SKM-1 treated with dmso at 0.1 percent for 144 hours (cell line): ENCODE measurements around the gene TMPRSS11E.
A peak's percentile ranks its signal among the peaks of the same experiment; 100 is the strongest.
"Not testable (repeated sequence)": the region's sequence is repeated elsewhere in the genome, so short reads cannot be mapped to it uniquely, and the experiment has no call there.

Experiments used
- DNase-seq: peaks from one replicate; lab custom pipeline; 2025; ENCODE audit not compliant: unreplicated experiment; lab: John Stamatoyannopoulos, UW

Gene TMPRSS11E

GRCh38 chr4:68461790-68462189, 14.5 kb downstream of the TMPRSS11E start:
- no peak for DNase-seq

DNA sequence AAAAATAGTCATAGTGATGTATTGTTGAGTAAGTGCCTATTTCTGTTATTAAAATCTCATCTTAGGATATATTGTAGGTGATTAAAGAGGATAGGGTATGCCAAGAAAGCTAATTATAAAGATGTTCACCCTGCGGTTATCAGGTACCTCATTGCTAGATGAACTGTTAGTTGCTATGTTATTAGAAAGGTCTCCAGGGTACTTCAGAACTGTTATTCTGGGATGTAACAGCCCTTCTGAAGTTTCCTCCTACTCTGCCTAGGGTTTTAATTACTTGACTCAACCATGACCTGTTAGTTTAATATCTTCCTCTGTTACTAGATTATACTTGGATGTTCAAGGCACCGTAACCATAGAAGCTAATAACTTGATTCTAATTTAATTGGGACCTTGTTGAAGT, 15.4 kb downstream of the TMPRSS11E start:
- DNase-seq: no peak

DNA sequence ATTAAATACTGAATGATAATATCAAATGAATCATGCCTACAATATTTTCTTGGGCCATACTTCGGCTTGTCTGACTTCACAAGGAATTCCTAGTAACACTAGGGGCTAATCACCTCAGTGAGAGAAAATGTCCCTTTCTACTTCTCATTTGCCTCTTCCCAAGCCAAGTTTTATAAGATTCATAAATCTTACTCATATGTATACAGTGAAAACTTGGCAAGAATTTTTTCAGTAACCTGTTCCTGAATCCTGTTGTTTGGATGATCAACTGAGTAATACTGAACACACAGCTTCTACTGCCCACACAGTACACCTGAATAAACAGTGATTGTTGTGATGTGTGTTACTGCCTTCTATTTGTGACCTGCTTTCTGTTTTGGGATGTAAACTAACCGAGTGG, 16.5 kb downstream of the TMPRSS11E start:
- DNase-seq: no peak

DNA sequence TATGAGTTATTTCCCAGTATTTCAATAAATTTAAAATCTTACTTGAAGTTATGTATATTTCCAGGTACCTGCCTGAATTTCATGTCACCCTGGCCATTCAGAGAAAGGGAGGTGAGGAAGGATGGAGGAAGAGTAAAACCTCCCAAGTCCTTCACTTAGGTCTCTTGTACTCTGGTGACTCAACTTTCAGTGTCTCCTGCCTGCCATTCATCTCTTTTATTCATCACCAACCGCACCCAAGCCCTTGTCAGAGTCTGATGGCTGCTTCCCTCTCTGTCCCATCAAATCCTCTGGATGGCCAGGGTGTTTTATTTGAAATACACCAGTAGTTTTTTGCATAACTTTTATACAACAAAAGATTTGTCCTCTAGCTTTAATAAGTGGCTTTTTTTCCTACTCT, 17.8 kb downstream of the TMPRSS11E start:
- DNase-seq: no peak

- DNase-seq: no peak
Measured at GRCh38 chr4:68466185-68466584, 18.9 kb downstream of the TMPRSS11E start.

DNA sequence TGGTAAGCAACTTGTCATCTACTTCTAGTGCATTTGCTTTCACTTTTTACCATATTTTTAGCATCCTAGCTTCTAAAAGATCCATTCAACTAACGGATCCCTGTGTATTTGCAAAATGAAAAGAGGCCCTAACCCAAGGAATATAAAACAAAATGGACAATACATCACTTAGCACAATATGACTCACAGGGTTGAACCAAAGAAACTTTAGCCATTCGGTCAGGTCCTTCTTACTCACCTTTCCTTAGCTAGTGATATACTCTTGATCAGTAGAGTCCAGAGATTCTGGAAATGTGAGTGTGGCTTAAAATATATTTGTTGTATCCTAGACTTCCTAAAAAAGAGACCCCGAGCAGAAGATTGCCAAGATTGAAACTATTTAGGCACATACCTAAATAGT, 19.5 kb downstream of the TMPRSS11E start:
- no peak for DNase-seq

- DNase-seq: no peak
Measured at GRCh38 chr4:68469482-68469881, 22.2 kb downstream of the TMPRSS11E start.

GRCh38 chr4:68476191-68476590, 28.9 kb downstream of the TMPRSS11E start:
- DNase-seq: no peak

GRCh38 chr4:68489338-68489737, 42.1 kb downstream of the TMPRSS11E start:
- no peak for DNase-seq

DNA sequence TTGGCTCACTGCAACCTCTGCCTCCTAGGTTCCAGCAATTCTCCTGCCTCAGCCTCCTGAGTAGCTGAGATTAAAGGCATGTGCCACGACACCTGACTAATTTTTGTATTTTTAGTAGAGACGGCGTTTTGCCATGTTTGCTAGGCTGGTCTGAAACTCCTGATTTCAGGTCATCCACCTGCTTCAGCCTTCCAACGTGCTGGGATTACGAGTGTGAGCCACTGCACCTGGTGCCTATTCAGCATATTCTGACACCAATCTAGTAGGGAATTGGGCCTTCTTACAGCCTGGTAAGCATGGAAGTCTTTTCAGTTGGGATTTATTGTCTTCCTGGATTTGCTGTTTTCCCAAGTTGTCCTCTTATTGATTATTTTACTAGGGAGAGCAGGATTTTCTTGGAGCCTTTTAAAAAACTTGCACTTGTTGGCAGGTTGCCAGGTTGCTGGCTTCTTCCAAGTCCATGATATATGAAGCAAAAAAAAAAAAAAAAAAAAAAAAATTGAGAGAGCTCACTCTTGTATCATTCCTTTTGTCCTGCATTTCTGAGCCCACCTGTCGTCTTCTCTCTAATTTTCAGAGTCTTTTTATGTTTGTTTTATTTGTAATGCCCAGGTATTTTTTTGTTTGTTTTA, 43.7 kb downstream of the TMPRSS11E start:
- no peak for DNase-seq

DNA sequence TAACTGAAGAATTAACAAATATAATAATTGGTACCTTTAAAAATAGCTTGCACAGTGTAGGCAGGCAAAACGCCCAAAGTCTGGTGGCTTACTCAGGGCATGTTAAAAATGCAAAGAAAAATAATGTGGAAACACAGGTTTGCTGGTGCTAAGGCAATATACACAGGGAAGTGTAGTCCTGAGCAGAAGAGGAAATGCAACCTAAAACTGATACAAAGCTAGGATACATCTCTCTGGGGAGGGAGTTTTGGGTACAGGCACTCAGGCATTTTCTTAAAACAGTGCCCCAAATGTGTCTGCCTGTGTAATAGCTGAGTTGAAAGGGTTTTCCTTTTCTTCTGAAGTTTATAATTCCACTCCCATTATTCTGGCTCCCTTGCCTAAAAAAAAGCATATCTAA, 47.4 kb downstream of the TMPRSS11E start:
- DNase-seq: peak; percentile 13

DNA sequence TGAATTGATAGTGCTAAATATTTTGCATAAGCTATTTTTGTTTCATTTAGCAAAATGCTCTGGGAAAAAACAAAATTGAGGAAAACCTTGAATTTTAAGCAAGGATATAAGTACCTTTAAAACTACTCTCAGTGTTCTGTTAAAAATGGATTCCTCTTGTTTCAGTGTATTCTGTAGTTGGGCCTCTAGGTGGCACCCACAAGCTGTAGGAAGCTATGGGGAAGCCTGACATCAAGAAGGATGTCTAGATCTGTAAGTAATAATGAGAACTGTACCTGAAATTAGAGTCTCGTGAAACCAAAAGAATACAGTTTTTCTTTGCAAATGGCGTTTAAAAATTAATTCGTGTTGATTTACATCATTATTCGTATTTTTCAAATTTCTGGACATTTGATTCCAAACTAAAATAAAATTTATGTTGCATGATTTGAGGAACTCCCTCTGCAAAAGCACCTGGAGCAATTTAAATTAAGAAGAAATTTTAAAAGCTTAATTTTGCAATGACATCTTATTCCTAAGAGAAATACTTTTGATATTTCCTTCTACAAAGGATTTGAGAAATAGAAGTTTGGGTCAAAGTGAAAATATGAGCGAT, 51.2 kb downstream of the TMPRSS11E start:
- peak; percentile 79 for DNase-seq

DNA sequence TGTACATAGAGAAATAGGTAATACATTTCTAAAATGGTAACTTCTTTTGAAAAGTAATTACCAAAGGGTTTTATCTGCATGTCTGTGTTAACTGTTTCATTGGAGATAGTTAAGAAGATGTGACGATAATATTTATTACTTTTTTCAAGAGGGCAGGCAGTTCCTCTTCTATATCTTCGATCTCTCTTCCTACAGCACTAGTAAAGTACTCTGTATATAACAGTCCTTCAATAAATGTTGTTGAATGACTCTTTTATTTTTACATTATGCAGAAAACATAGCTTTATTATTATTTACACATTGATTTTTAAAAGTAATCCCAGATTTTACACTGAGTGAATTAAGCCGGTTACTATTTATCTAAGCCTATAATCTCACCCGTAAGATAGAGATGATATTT, 51.8 kb downstream of the TMPRSS11E start:
- DNase-seq: no peak

DNA sequence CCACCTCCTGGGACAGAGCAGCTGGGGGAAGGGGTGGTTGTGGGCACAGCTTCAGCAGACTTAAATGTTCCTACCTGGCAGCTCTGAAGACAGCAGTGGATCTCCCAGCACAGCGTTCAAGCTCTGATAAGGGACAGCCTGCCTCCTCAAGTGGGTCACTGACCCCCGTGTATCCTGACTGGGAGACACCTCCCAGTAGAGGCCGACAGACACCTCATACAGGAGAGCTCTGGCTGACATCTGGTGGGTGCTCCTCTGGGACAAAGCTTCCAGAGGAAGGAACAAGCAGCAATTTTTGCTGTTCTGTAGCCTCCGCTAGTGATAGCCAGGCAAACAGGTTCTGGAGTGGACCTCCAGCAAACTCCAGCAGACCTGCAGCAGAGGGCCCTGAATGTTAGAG, 56.2 kb downstream of the TMPRSS11E start:
- DNase-seq: not testable (repeated sequence)

DNA sequence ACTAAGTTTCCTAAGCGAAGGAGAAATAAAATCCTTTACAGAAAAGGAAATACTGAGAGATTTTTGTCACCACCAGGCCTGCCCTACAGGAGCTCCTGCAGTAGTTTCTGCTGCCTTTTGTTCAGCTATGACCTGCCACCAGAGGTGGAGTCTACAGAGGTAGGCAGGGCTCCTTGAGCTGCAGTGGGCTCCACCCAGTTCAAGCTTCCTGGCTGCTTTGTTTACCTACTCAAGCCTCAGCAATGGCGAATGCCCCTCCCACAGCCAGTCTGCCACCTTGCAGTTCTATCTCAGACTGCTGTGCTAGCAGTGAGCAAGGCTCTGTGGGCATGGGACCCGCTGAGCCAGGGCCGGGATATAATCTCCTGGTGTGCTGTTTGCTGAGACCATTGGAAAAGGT, 57.6 kb downstream of the TMPRSS11E start:
- DNase-seq: not testable (repeated sequence)

GRCh38 chr4:68505452-68505851, 58.2 kb downstream of the TMPRSS11E start:
- DNase-seq: not testable (repeated sequence)

GRCh38 chr4:68518889-68519288, 71.6 kb downstream of the TMPRSS11E start:
- DNase-seq: no peak

- no peak for DNase-seq
Measured at GRCh38 chr4:68520985-68521384, 73.7 kb downstream of the TMPRSS11E start.

DNA sequence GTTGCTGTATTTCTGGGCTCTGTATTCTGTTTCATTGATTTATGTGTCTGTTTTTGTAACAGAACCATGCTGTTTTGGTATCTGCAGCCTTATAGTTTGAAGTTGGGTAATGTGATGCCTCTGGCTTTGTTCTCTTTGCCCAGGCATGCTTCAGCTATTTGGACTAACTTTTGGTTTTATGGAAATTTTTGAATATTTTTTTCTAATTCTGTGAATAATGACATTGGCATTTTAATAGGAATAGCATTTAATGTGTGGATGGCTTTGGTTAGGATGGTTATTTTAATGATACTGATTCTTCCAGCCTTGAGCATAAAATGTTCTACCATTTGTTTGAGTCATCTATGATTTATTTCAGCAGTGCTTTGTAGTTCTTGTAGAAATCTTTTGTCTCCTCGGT, 75.0 kb downstream of the TMPRSS11E start:
- not testable (repeated sequence) for DNase-seq

GRCh38 chr4:68535974-68536373, 88.7 kb downstream of the TMPRSS11E start:
- no peak for DNase-seq

- no peak for DNase-seq
Measured at GRCh38 chr4:68536375-68536774, 89.1 kb downstream of the TMPRSS11E start.

GRCh38 chr4:68542742-68543141, 95.5 kb downstream of the TMPRSS11E start:
- DNase-seq: not testable (repeated sequence)
